OCI-LY1 (cell line): Measurements from ENCODE around the gene TFPI.
A peak's percentile ranks its signal among the peaks of the same experiment; 100 is the strongest.

Experiments
- EZH2 ChIP-seq: fragments of 200-600 bp; sonication (generic), shearing (Covaris generic); IDR thresholded peaks from 2 replicates; pipeline ENCODE4 v1.8.0; 2017; ENCODE audit warnings: borderline replicate concordance, mixed run types, mild to moderate bottlenecking, antibody characterized with exemption, low read length, moderate library complexity, mixed read lengths
- TF ChIP-seq, protein P1 (sequence below): fragments of 200-600 bp; sonication (generic), shearing (Covaris generic); IDR thresholded peaks from 2 replicates; pipeline ENCODE4 v1.5.1; 2017; ENCODE audit warnings: mild to moderate bottlenecking, antibody characterized with exemption, low read length, moderate library complexity, mixed read lengths

DNA sequence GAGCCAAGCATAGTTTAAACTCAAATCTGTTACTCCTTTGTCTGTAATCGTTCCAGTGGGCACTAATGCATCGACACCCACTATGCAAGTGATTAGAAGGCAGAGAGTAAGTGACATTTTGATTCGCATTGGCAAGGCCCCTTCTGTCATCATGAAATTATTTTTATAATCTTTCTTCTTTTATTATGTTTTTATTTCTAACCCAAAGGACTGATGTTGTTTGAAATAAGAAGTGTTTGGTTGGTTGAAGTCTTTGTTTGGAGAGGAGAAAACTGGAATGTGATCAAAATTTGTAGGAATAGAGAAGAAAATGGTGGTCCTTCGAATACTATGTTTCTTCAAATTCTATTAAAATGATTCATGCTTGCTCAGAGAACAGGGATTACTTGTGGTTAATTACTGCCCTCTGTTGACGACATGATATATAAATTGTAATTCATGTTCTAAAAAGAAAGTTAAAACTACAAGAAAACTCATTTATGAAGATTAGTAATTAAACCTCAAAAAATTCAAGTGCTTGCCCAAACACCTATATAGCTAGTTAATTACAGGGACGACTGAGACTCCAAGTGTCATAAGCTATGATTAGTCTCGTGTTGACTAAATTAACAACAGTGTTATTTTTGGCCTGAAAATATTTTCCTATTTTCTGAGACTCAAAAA, 26.4 kb upstream of the TFPI start:
- TF ChIP-seq, protein P1, sequence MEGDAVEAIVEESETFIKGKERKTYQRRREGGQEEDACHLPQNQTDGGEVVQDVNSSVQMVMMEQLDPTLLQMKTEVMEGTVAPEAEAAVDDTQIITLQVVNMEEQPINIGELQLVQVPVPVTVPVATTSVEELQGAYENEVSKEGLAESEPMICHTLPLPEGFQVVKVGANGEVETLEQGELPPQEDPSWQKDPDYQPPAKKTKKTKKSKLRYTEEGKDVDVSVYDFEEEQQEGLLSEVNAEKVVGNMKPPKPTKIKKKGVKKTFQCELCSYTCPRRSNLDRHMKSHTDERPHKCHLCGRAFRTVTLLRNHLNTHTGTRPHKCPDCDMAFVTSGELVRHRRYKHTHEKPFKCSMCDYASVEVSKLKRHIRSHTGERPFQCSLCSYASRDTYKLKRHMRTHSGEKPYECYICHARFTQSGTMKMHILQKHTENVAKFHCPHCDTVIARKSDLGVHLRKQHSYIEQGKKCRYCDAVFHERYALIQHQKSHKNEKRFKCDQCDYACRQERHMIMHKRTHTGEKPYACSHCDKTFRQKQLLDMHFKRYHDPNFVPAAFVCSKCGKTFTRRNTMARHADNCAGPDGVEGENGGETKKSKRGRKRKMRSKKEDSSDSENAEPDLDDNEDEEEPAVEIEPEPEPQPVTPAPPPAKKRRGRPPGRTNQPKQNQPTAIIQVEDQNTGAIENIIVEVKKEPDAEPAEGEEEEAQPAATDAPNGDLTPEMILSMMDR, result peak; percentile 39; the same call in 1 of the 2 replicates
- TF ChIP-seq EZH2, result no peak
